ENCODE data around the gene CHID1.

- no peak for TF ChIP-seq POLR2A (IDR thresholded peaks at IDR 0.05)
- TF ChIP-seq, protein P1, sequence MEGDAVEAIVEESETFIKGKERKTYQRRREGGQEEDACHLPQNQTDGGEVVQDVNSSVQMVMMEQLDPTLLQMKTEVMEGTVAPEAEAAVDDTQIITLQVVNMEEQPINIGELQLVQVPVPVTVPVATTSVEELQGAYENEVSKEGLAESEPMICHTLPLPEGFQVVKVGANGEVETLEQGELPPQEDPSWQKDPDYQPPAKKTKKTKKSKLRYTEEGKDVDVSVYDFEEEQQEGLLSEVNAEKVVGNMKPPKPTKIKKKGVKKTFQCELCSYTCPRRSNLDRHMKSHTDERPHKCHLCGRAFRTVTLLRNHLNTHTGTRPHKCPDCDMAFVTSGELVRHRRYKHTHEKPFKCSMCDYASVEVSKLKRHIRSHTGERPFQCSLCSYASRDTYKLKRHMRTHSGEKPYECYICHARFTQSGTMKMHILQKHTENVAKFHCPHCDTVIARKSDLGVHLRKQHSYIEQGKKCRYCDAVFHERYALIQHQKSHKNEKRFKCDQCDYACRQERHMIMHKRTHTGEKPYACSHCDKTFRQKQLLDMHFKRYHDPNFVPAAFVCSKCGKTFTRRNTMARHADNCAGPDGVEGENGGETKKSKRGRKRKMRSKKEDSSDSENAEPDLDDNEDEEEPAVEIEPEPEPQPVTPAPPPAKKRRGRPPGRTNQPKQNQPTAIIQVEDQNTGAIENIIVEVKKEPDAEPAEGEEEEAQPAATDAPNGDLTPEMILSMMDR (IDR thresholded peaks at IDR 0.05) = no peak
These were observed 78.6 kb downstream of the CHID1 start for GRCh38 chr11:831961-832528.

Data from right lobe of liver (tissue), 4 donors.